Raji (cell line): Measurements from ENCODE around the gene GMNN.
A peak's percentile ranks its signal among the peaks of the same experiment; 100 is the strongest.

Experiments
- POLR2A ChIP-seq: IDR thresholded peaks from 2 replicates; pipeline ENCODE4 v1.6.1; 2011; ENCODE audit warnings: low read depth, low read length, control low read depth; ENCODE audit not compliant: insufficient read depth

GMNN gene

DNA sequence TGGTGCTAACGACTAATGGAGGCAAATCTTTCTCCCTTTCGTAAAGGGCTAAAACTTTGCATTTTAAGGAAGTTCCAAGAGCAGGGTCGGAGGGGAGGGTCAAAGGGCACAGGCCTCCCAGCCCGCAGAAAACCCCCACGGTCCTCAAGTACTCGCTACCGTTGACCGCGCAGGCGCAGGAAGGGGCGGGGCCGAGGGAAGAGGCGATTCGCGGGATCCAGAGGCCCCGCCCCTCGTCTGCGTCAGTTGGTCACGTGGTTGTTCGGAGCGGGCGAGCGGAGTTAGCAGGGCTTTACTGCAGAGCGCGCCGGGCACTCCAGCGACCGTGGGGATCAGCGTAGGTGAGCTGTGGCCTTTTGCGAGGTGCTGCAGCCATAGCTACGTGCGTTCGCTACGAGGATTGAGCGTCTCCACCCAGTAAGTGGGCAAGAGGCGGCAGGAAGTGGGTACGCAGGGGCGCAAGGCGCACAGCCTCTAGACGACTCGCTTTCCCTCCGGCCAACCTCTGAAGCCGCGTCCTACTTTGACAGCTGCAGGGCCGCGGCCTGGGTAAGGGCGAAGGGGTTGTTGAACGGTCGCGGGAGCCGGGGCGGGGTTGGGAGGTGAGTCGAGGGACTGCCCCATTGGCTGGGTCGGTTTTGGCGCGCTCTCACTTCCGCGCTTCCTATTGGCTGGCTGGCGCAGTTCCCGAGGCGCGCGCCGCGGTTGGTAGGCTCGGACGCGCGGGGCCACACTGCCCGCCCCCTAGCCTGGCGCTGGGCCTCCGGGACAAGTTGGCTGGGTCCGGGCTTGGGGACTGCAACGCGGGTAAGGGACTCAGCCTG, at the start of gene GMNN:
GMNN (plus strand) TSS at position 242 of the 824 bp plus-strand sequence. CDS start 2,310 bp downstream, outside the sequence.
- TF ChIP-seq POLR2A: peak; percentile 98

GRCh38 chr6:24734166-24734565, 40.6 kb upstream of the GMNN start:
- no peak for TF ChIP-seq POLR2A

- TF ChIP-seq POLR2A: no peak
Observed at GRCh38 chr6:24738741-24739140, 36.0 kb upstream of the GMNN start.

DNA sequence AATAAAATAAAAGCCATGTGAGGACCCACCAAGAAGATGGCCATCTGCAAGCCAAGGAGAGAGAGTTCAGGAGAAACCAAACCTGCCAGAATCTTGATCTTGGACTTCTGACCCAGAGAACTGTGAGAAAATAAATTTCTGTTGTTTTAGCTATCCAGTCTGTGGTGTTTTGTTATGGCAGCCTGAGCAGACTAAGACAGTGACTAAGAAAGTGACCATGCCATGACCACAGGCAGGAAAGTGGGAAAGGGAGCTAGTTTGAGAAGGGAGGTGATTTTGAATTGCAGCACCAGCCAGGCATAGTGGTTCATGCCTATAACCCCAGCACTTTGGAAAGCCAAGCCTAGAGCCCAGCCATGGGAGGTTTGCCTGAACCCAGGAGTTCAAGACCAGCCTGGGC, 33.9 kb upstream of the GMNN start:
- no peak for TF ChIP-seq POLR2A

DNA sequence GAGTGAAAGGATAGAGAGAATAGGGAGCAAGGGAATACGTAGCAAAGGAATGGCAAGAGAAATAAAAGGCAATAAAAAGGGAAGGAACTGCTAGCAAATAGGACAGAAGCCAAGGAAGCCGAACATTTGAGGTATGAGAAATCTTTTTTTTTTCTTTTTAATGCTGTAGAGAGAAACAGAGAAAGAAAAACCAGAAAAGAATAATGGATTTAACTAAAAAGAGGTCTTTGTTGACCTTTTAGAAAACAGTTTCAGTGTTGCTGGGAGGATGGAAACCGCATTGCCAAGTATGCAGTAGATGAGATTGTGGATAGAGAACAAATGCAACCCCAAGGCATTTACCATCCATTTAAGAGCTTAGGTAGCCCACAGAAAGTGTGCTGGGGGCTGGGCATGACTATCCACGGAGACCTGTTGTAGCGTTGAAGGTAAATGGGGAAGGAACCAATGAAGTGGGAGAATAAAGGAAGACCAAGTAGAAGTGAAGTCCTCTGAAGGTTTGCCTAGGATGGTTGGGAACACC, 32.5 kb upstream of the GMNN start:
- no peak for TF ChIP-seq POLR2A

DNA sequence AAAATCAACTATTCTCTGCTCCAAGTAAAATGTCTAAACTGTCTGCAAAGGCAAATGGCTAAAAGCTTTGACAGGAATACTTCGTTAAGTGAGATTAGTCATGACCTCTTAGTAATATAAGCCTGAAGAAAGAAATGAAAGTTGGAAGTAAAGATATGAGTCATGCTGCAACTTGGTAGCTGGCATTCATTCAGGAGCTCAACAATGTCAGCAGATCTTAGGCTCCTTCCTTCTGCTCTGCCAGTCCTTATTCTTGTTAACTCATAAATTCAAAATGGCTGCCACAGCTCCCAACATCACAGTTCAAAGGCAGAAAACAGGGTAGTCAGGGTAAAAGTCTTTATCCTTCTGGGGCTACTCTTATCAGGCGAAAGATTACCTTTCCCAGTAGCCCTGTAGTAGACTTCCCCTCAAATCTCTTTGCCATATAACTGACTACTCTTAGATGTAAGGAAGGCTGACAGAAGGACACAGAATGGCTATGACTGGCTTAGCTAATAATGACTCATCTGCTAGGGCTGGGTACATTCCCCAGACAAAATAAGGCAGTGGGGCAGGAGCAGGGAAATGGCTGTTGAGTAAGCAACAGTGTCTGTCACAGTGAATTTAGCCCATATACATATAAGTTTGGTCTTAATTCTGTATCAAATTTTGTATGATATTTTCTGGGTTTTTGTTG, 31.3 kb upstream of the GMNN start:
- TF ChIP-seq POLR2A: no peak

DNA sequence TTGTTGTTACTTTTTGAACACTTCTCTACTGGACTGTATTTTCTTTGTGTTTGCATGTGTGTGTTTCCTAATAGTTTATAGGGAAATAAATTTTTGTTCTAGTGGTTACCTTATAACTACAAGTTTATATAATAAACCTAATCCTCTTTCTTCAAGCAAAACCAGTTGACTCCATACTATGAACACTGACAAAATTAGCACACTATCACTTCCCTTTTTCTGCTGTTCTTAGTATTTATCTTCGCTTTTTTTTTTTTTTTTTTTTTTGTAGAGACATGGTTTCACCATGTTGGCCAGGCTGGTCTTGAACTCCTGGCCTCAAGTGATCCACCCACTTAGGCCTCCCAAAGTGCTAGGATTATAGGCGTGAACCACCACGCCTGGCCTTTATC, 30.8 kb upstream of the GMNN start:
- TF ChIP-seq POLR2A: no peak

DNA sequence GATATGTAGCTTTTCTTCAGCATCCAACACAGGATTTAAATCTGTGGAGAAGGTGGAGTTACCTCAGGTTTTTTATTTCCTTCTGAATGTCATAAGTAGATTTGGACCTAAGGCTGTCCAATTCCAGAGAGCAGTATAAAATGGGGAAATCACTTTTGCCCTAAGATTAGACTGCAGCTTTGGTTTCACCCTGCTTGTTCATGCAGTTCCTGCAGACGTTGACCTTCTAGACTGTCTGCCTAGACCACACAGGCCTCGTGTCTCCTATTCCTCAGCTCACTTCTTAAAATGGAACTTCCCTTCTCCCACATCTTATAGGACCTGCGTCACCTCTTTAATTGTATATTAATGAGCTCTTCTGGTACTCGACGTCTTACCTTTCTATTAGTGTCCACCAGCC, 29.8 kb upstream of the GMNN start:
- no peak for TF ChIP-seq POLR2A

- TF ChIP-seq POLR2A: no peak
Observed at GRCh38 chr6:24749297-24749696, 25.4 kb upstream of the GMNN start.

- TF ChIP-seq POLR2A: no peak
Observed at GRCh38 chr6:24752503-24752902, 22.2 kb upstream of the GMNN start.

- no peak for TF ChIP-seq POLR2A
Observed at GRCh38 chr6:24752917-24753492, 21.7 kb upstream of the GMNN start.

GRCh38 chr6:24753545-24753944, 21.2 kb upstream of the GMNN start:
- no peak for TF ChIP-seq POLR2A

GRCh38 chr6:24755279-24755678, 19.5 kb upstream of the GMNN start:
- TF ChIP-seq POLR2A: no peak

- no peak for TF ChIP-seq POLR2A
Observed at GRCh38 chr6:24757611-24758010, 17.1 kb upstream of the GMNN start.

DNA sequence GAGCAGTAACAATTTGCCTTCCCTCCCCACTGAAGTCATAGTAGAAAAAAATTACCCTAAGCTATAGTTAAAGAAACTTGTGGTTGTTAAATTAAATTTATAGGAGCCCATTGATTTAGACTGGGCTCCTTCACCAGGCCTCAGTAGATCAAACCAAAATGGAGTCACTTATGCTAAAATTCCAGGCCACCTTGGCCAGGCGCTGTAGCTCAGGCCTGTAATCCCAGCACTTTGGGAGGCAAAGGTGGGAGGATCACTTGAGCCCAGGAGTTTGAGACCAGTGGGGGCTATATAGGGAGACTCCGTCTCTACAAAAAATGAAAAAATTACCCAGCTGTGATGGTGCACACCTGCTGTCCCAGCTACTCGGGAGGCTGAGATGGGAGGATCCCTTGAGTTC, 15.0 kb upstream of the GMNN start:
- no peak for TF ChIP-seq POLR2A

- no peak for TF ChIP-seq POLR2A
Observed at GRCh38 chr6:24760210-24760609, 14.5 kb upstream of the GMNN start.
